Sigmoid colon (tissue), 7 donors: ENCODE data around the gene KRCC1. TPM values are rescaled to one million over a fixed set of nuclear protein-coding genes. Genes with fewer than 3 reads are reported as not detected.

Source experiments
- DNase-seq: peaks from one replicate; pipeline ENCODE4 v3.0.0-alpha.2; 2019
- H3K27ac ChIP-seq, 4 donors: fragments of 200-600 bp; sonication (generic); one replicate each; pipeline ENCODE4 v1.5.1; 2016 to 2019; ENCODE audit warnings: mild to moderate bottlenecking in 1 of 4
- H3K27me3 ChIP-seq, 3 donors: fragments of 200-600 bp; sonication (generic); one replicate each; pipeline ENCODE4 v1.5.1; 2019; ENCODE audit warnings: mild to moderate bottlenecking in 1 of 3
- H3K36me3 ChIP-seq, 4 donors: fragments of 200-600 bp; sonication (generic); one replicate each; pipeline ENCODE4 v1.5.1; 2016 to 2019
- H3K4me1 ChIP-seq, 4 donors: fragments of 200-600 bp; sonication (generic); one replicate each; pipeline ENCODE4 v1.5.1; 2017 to 2019
- H3K4me3 ChIP-seq, 4 donors: fragments of 200-600 bp; sonication (generic); one replicate each; pipeline ENCODE4 v1.5.1; 2017 to 2019; ENCODE audit warnings: mild to moderate bottlenecking in 2 of 4, moderate library complexity in 1 of 4
- H3K9me3 ChIP-seq, 4 donors: fragments of 200-600 bp in 3 of 4; sonication (generic) in 3 of 4; one replicate each; pipeline versions ENCODE4 v1.5.1 to v1.6.1; 2013 to 2019
- CTCF ChIP-seq, 4 experiments: fragments of 450-650 bp in 3 of 4; fragments of 200-600 bp in 1 of 4; IDR thresholded peaks; one replicate each; pipeline ENCODE4 v1.5.1; 2016 to 2019; ENCODE audit warnings: antibody characterized with exemption in 4 of 4, mild to moderate bottlenecking in 3 of 4, moderate library complexity in 2 of 4
- EP300 ChIP-seq, 4 donors: sonication (generic); formaldehyde crosslinking; IDR thresholded peaks; one replicate each; pipeline ENCODE4 v1.6.1; 2017; ENCODE audit warnings: antibody characterized with exemption in 4 of 4
- POLR2A ChIP-seq, 2 donors: fragments of 450-650 bp; IDR thresholded peaks; one replicate each; pipeline ENCODE4 v1.6.1; 2016; ENCODE audit warnings: antibody characterized with exemption in 2 of 2, mild to moderate bottlenecking in 2 of 2, moderate library complexity in 2 of 2
- POLR2AphosphoS5 ChIP-seq, 4 donors: sonication (generic); formaldehyde crosslinking; IDR thresholded peaks; one replicate each; pipeline ENCODE4 v1.6.1; 2017; ENCODE audit warnings: antibody characterized with exemption in 4 of 4
- WGBS, 2 donors: extraction: QIAGEN DNeasy Blood & Tissue Kit; methylation state at CpG; one replicate each; pipeline ENCODE4 v1.1.7; 2013; 5-methylcytosine and 5-hydroxymethylcytosine counted together
- intact Hi-C: fragments of 100-400 bp; cut with DNase I; formaldehyde crosslinking; loops from one replicate; pipeline ENCODE4 v1.15.1; 2023
- polyA plus RNA-seq, 3 donors: library from polyadenylated mRNA; stranded (reverse); fragments of 200-250 nt; gene quantifications; one replicate each; pipeline ENCODE4 v1.2.3, GENCODE V29; 2013
- total RNA-seq, 4 donors: library from RNA; depleted of rRNA; stranded (reverse); fragments of >200 nt; gene quantifications; one replicate each; pipeline ENCODE4 v1.1.0, GENCODE V29; 2016
- donor health status: healthy with polysubstance abuse.
- donor health status: Bipolar disorder and iron deficiency.
- donor health status: healthy.

KRCC1 gene
- total and polyA plus RNA-seq, 7 donors, result 27.7 to 129 (median 44.6) TPM

GRCh38 chr2:88032070-88032702 is 23.4 kb downstream of the KRCC1 start:
- intact Hi-C loops, result no loop called here
- TF ChIP-seq POLR2AphosphoS5 (IDR thresholded peaks at IDR 0.05), result no peak
- no peak for TF ChIP-seq CTCF (IDR thresholded peaks at IDR 0.05)
- TF ChIP-seq EP300 (IDR thresholded peaks at IDR 0.05), result no peak
- no peak for TF ChIP-seq POLR2A (IDR thresholded peaks at IDR 0.05)
- Histone ChIP-seq H3K4me3 (no peak overlapping the region), H3K27me3 (no peaks in the 10 kb centered on the region), H3K27ac (no peak overlapping the region), H3K9me3 (no peaks in the 10 kb centered on the region), H3K4me1 (peaks cover 0 to 6% (median 0%) of the 10 kb centered on the region in 4 donors), H3K36me3 (peaks cover 6 to 92% (median 22%) of the 10 kb centered on the region in 4 donors)
- no peak for DNase-seq
- WGBS, 2 donors, result 85 to 93% methylated on average over 7 of the region's 7 CpGs

GRCh38 chr2:88028931-88029330 is 26.7 kb downstream of the KRCC1 start:
- WGBS, 2 donors, result 93 to 97% methylated on average over 4 of the region's 4 CpGs
- Histone ChIP-seq H3K36me3 (peaks cover 6 to 79% (median 22%) of the 10 kb centered on the region in 4 donors), H3K27me3 (no peaks in the 10 kb centered on the region)

GRCh38 chr2:88027697-88028389 is 27.7 kb downstream of the KRCC1 start:
- Histone ChIP-seq H3K4me1 (no peaks in the 10 kb centered on the region), H3K27ac (no peak overlapping the region), H3K27me3 (no peaks in the 10 kb centered on the region), H3K4me3 (no peak overlapping the region), H3K36me3 (peaks cover 6 to 68% (median 22%) of the 10 kb centered on the region in 4 donors), H3K9me3 (no peaks in the 10 kb centered on the region)
- intact Hi-C loops, result no loop called here
- no peak for DNase-seq
- WGBS, 2 donors, result 67 to 89% methylated on average over 10 of the region's 10 CpGs
- TF ChIP-seq EP300 (IDR thresholded peaks at IDR 0.05), result no peak

More at GRCh38 chr2:88028931-88029330, 26.7 kb downstream of the KRCC1 start:
- Histone ChIP-seq H3K4me1 (no peaks in the 10 kb centered on the region), H3K4me3 (no peak overlapping the region), H3K9me3 (no peaks in the 10 kb centered on the region), H3K27ac (no peak overlapping the region)
- intact Hi-C loops, result no loop called here
- no peak for DNase-seq
- TF ChIP-seq POLR2AphosphoS5 (IDR thresholded peaks at IDR 0.05) (no peak), CTCF (IDR thresholded peaks at IDR 0.05) (no peak), POLR2A (IDR thresholded peaks at IDR 0.05) (no peak), EP300 (IDR thresholded peaks at IDR 0.05) (no peak)

GRCh38 chr2:88024509-88024908 is 31.1 kb downstream of the KRCC1 start:
- H3K36me3 ChIP-seq, result peaks cover 6 to 36% (median 9%) of the 10 kb centered on the region in 4 donors
- no peak overlapping the region for H3K27ac ChIP-seq
- no peak for DNase-seq
- no peak for TF ChIP-seq POLR2A (IDR thresholded peaks at IDR 0.05)
- TF ChIP-seq CTCF (IDR thresholded peaks at IDR 0.05), result no peak
- no peak for TF ChIP-seq POLR2AphosphoS5 (IDR thresholded peaks at IDR 0.05)
- TF ChIP-seq EP300 (IDR thresholded peaks at IDR 0.05), result no peak
- H3K9me3 ChIP-seq, result no peaks in the 10 kb centered on the region
- no peaks in the 10 kb centered on the region for H3K27me3 ChIP-seq
- H3K4me3 ChIP-seq, result no peak overlapping the region
- intact Hi-C loops, result no loop called here
- WGBS, 2 donors, result 82 to 94% methylated on average over 6 of the region's 6 CpGs
- H3K4me1 ChIP-seq, result no peaks in the 10 kb centered on the region

- Histone ChIP-seq H3K36me3 (peaks cover 0 to 17% (median 2%) of the 10 kb centered on the region in 4 donors), H3K4me1 (no peaks in the 10 kb centered on the region), H3K27me3 (no peaks in the 10 kb centered on the region), H3K9me3 (no peaks in the 10 kb centered on the region), H3K27ac (no peak overlapping the region), H3K4me3 (no peak overlapping the region)
- TF ChIP-seq EP300 (IDR thresholded peaks at IDR 0.05), result no peak
- no peak for TF ChIP-seq POLR2A (IDR thresholded peaks at IDR 0.05)
- no peak for TF ChIP-seq POLR2AphosphoS5 (IDR thresholded peaks at IDR 0.05)
- TF ChIP-seq CTCF (IDR thresholded peaks at IDR 0.05), result no peak
- no peak for DNase-seq
- intact Hi-C loops, result no loop called here
- WGBS, 2 donors, result 20 to 67% methylated on average over 5 of the region's 5 CpGs
These were observed 33.0 kb downstream of the KRCC1 start for GRCh38 chr2:88022669-88022921.
